ENCODE results near the gene SPON1. TPM values are rescaled to one million over a fixed set of nuclear protein-coding genes. Genes with fewer than 3 reads are reported as not detected.
"Not testable (repeated sequence)": the region's sequence is repeated elsewhere in the genome, so short reads cannot be mapped to it uniquely, and the experiment has no call there.

The SPON1 gene
- total and polyA plus RNA-seq, 12 donors, result 2.7 to 116 (median 34.4) TPM

GRCh38 chr11:14251754-14252153 is 289.2 kb downstream of the SPON1 start:
- H3K27ac ChIP-seq, result no peak overlapping the region
- DNase-seq, result no peak
- intact Hi-C loops (cut with DNase I), result no loop called here
- no peaks in the 10 kb centered on the region for H3K9me3 ChIP-seq (replicated peaks in 1 of 3)
- H3K4me1 ChIP-seq (replicated peaks in 1 of 2), result peaks cover 0 to 15% of the 10 kb centered on the region in 2 donors
- H3K4me3 ChIP-seq, result no peak overlapping the region
- 73 to 83% (median 75%) methylated on average over 5 of the region's 5 CpGs for WGBS, 4 donors
- H3K36me3 ChIP-seq (replicated peaks in 1 of 2), result no peaks in the 10 kb centered on the region
- TF ChIP-seq POLR2A (IDR thresholded peaks at IDR 0.05) (no peak), CTCF (IDR thresholded peaks at IDR 0.05) (no peak)
- H3K27me3 ChIP-seq, result no peaks in the 10 kb centered on the region

DNA sequence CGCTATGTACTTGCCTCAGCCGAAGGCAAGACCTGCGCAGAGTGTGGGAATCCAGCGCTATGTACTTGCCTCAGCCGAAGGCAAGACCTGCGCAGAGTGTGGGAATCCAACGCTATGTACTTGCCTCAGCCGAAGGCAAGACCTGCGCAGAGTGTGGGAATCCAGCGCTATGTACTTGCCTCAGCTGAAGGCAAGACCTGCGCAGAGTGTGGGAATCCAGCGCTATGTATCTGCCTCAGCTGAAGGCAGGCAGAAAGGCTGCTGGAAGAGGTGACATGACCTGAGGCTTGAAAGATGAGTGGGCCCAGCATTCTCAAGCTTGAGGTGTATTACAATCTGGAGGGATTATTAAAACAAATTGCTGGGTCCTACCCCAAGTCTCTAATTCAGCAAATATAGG is 290.0 kb downstream of the SPON1 start:
- H3K9me3 ChIP-seq (replicated peaks in 1 of 3); H3K27ac ChIP-seq; H3K4me3 ChIP-seq; DNase-seq; H3K36me3 ChIP-seq (replicated peaks in 1 of 2); H3K27me3 ChIP-seq; intact Hi-C loops (cut with DNase I): not testable (repeated sequence)
- WGBS, 4 donors, result 97 to 100% (median 98%) methylated on average over 3 to 6 of the region's 12 CpGs
- H3K4me1 ChIP-seq (replicated peaks in 1 of 2), result peaks cover 0 to 15% of the 10 kb centered on the region in 2 donors

GRCh38 chr11:14253421-14253820 is 290.9 kb downstream of the SPON1 start:
- WGBS, 4 donors, result 59 to 90% (median 66%) methylated on average over 2 of the region's 2 CpGs
- intact Hi-C loops (cut with DNase I), result no loop called here
- H3K27ac ChIP-seq, result peak overlapping the region in 1 of 5 donors; percentile 52
- no peaks in the 10 kb centered on the region for H3K36me3 ChIP-seq (replicated peaks in 1 of 2)
- no peak for TF ChIP-seq CTCF (IDR thresholded peaks at IDR 0.05)
- no peak for TF ChIP-seq POLR2A (IDR thresholded peaks at IDR 0.05)
- no peak overlapping the region for H3K4me3 ChIP-seq
- no peaks in the 10 kb centered on the region for H3K27me3 ChIP-seq
- H3K9me3 ChIP-seq (replicated peaks in 1 of 3), result no peaks in the 10 kb centered on the region
- peaks cover 0 to 9% of the 10 kb centered on the region in 2 donors for H3K4me1 ChIP-seq (replicated peaks in 1 of 2)
- no peak for DNase-seq

DNA sequence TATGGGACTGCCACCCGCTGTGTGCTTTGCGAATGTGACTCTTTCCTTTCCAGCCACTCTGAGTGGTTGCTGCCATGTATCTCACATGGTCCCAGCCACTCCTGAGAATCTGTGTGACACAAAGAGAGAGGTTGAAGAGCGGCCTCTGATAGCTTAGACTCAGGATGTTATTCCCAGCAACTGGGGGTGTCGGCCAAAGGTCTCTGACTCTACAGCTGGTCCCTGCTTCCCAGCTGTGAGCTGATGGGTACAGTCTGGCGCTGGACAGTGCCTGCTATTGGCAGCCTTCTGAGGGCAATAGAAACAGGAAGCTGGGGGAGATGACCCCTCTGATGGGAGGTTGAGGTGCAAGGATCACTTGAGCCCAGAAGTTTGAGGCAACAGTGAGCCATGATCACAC is 291.3 kb downstream of the SPON1 start:
- H3K4me3 ChIP-seq, result no peak overlapping the region
- TF ChIP-seq POLR2A (IDR thresholded peaks at IDR 0.05) (no peak), CTCF (IDR thresholded peaks at IDR 0.05) (no peak)
- intact Hi-C loops (cut with DNase I), result no loop called here
- H3K9me3 ChIP-seq (replicated peaks in 1 of 3), result no peaks in the 10 kb centered on the region
- H3K36me3 ChIP-seq (replicated peaks in 1 of 2), result no peaks in the 10 kb centered on the region
- no peaks in the 10 kb centered on the region for H3K27me3 ChIP-seq
- DNase-seq, result peak in 1 of 7 donors; percentile 34
- 76 to 94% (median 82%) methylated on average over 5 of the region's 5 CpGs for WGBS, 4 donors
- peaks cover 0 to 5% of the 10 kb centered on the region in 2 donors for H3K4me1 ChIP-seq (replicated peaks in 1 of 2)
- H3K27ac ChIP-seq, result peak overlapping the region in 1 of 5 donors; percentile 52

- 88 to 93% (median 93%) methylated on average over 11 to 13 of the region's 13 CpGs for WGBS, 4 donors
- H3K27me3 ChIP-seq, result no peaks in the 10 kb centered on the region
- intact Hi-C loops (cut with DNase I), result loop anchor here in 1 of 2 donors (5.0 kb wide), 1 partner anchor 477 kb away; no protein-coding TSS in a partner anchor
Observed at GRCh38 chr11:14254533-14255237, 292.2 kb downstream of the SPON1 start.

More at GRCh38 chr11:14254533-14255237, 292.2 kb downstream of the SPON1 start:
- no peak for DNase-seq
- Histone ChIP-seq H3K9me3 (replicated peaks in 1 of 3) (no peaks in the 10 kb centered on the region), H3K36me3 (replicated peaks in 1 of 2) (no peaks in the 10 kb centered on the region), H3K27ac (peak overlapping the region in 1 of 5 donors; percentile 14), H3K4me1 (replicated peaks in 1 of 2) (no peaks in the 10 kb centered on the region), H3K4me3 (no peak overlapping the region)
- no peak for TF ChIP-seq POLR2A (IDR thresholded peaks at IDR 0.05)
- no peak for TF ChIP-seq CTCF (IDR thresholded peaks at IDR 0.05)
